A673 (cell line): ENCODE data around the gene SPAM1. TPM values are rescaled to one million over a fixed set of nuclear protein-coding genes. Genes with fewer than 3 reads are reported as not detected.

ENCODE experiments used
- BruUV-seq: library from RNA; stranded (reverse); fragments of 400-500 nt; replicated peaks from 2 replicates; lab custom pipeline; 2021; lab: Mats Ljungman, UMichigan
- CTCF ChIA-PET: fragments of 300-600 bp; sonication (Branson Sonifier 250); formaldehyde crosslinking; loops from one replicate; lab custom pipeline; 2022; ENCODE audit warnings: antibody characterized with exemption; lab: Charles Lee
- POLR2A ChIA-PET: fragments of 300-600 bp; sonication (Branson Sonifier 250); formaldehyde crosslinking; loops from one replicate; lab custom pipeline; 2022; ENCODE audit warnings: antibody characterized with exemption; ENCODE audit not compliant: low non-redundant PET; lab: Charles Lee
- DNase-seq: peaks from one replicate; pipeline ENCODE4 v3.0.0-alpha.2; 2015; ENCODE audit warnings: low spot score
- H3K27ac ChIP-seq: fragments of 200-600 bp; sonication (generic); 2 replicates; pipeline ENCODE4 v1.5.1; 2016; ENCODE audit warnings: mixed run types, low read depth, mild to moderate bottlenecking, mixed read lengths, antibody characterized with exemption, low read length; ENCODE audit not compliant: poor library complexity, severe bottlenecking
- H3K27me3 ChIP-seq: fragments of 200-600 bp; sonication (generic); replicated peaks from 2 replicates; pipeline ENCODE4 v1.6.1; 2017; ENCODE audit warnings: mixed run types, low read depth, mild to moderate bottlenecking, mixed read lengths, antibody characterized with exemption, low read length; ENCODE audit not compliant: insufficient read depth, poor library complexity
- H3K36me3 ChIP-seq: fragments of 200-600 bp; sonication (generic); 2 replicates; pipeline ENCODE4 v1.6.1; 2016; ENCODE audit warnings: mixed run types, mild to moderate bottlenecking, mixed read lengths, antibody characterized with exemption, low read length; ENCODE audit not compliant: insufficient read depth, poor library complexity, severe bottlenecking
- H3K4me1 ChIP-seq: fragments of 200-600 bp; sonication (generic); 2 replicates; pipeline ENCODE4 v1.6.1; 2017; ENCODE audit warnings: mixed run types, mild to moderate bottlenecking, mixed read lengths, antibody characterized with exemption, low read length; ENCODE audit not compliant: insufficient read depth, poor library complexity, severe bottlenecking
- H3K4me3 ChIP-seq: fragments of 200-600 bp; sonication (generic); 2 replicates; pipeline ENCODE4 v1.5.1; 2016; ENCODE audit warnings: low read depth, mixed run types, mild to moderate bottlenecking, mixed read lengths, low read length; ENCODE audit not compliant: poor library complexity, severe bottlenecking
- H3K9me3 ChIP-seq: fragments of 200-600 bp; sonication (generic); 2 replicates; pipeline ENCODE4 v1.6.1; 2016; ENCODE audit warnings: mixed run types, low read depth, mild to moderate bottlenecking, mixed read lengths, antibody characterized with exemption, low read length; ENCODE audit not compliant: poor library complexity, severe bottlenecking
- EZH2 ChIP-seq: fragments of 200-600 bp; sonication (generic); IDR thresholded peaks from 2 replicates; pipeline ENCODE4 v1.6.1; 2017; ENCODE audit warnings: borderline replicate concordance, low read depth, mild to moderate bottlenecking, mixed read lengths, antibody characterized with exemption, low read length; ENCODE audit not compliant: poor library complexity, severe bottlenecking
- intact Hi-C: fragments of 100-400 bp; cut with micrococcal nuclease; formaldehyde crosslinking; loops from one replicate; pipeline ENCODE4 v1.10.0; 2022; ENCODE audit not compliant: unreplicated experiment
- total RNA-seq: library from RNA; stranded (reverse); gene quantifications from 2 replicates; pipeline ENCODE4 v1.2.3, GENCODE V29; 2021
- TF ChIP-seq, protein P1 (sequence below): fragments of 300-800, 200-600 bp; sonication (generic); conservative IDR thresholded peaks from 2 replicates; pipeline ENCODE4 v1.5.1; 2017; ENCODE audit warnings: low read depth, mild to moderate bottlenecking, antibody characterized with exemption, low read length, moderate library complexity, mixed read lengths

The SPAM1 gene
- total RNA-seq, 1 experiment from 2014 or later = not detected

DNA sequence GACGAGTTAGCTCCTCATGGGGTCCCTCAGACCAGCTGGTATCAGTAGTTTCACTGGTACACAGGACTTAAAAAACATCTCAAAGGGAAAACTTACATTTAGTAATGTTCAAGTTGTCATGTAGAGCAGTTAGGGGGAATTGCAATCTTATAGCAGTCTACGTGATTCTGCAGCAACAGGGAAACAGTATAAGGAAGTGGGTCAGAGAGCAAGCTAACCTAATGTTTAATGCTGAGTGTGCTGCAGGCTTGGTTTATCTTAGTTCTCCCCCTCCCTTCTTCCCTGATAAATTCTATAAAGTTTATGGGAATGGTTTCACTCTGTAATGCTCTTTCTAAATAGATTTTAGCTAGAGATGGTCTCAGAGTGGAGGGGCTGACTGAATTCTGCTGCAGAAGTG, 11.3 kb downstream of the SPAM1 start:
- no peak overlapping the region for H3K4me3 ChIP-seq
- H3K4me1 ChIP-seq = no peaks in the 10 kb centered on the region
- H3K27me3 ChIP-seq = no peaks in the 10 kb centered on the region
- ChIA-PET POLR2A (no interaction called here), CTCF (no interaction called here)
- no peak for DNase-seq
- BruUV-seq = no TSS peak
- H3K27ac ChIP-seq = no peak overlapping the region
- intact Hi-C loops = no loop called here
- TF ChIP-seq, protein P1, sequence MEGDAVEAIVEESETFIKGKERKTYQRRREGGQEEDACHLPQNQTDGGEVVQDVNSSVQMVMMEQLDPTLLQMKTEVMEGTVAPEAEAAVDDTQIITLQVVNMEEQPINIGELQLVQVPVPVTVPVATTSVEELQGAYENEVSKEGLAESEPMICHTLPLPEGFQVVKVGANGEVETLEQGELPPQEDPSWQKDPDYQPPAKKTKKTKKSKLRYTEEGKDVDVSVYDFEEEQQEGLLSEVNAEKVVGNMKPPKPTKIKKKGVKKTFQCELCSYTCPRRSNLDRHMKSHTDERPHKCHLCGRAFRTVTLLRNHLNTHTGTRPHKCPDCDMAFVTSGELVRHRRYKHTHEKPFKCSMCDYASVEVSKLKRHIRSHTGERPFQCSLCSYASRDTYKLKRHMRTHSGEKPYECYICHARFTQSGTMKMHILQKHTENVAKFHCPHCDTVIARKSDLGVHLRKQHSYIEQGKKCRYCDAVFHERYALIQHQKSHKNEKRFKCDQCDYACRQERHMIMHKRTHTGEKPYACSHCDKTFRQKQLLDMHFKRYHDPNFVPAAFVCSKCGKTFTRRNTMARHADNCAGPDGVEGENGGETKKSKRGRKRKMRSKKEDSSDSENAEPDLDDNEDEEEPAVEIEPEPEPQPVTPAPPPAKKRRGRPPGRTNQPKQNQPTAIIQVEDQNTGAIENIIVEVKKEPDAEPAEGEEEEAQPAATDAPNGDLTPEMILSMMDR = no peak
- TF ChIP-seq EZH2 = no peak
- no peaks in the 10 kb centered on the region for H3K9me3 ChIP-seq
- H3K36me3 ChIP-seq = no peaks in the 10 kb centered on the region

DNA sequence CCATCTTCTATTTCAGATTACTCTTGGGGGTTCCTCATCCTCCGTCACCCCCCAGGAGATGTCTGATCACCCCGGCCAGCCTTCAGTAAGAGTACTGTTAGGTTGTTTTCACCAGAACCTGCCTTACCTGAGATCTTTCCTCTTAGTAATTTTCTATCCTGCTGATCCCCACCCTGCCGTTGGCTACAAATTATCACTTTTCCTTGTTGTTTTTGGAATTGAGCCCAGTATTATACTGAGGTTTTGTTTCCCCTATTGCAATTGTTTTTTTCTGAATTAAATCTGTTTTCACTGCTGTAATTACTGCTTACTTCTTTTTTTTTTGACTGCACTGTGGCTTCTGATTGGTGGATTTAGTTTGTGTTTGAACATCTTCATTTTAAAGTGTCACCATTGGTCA, 14.7 kb downstream of the SPAM1 start:
- H3K27ac ChIP-seq = no peak overlapping the region
- CTCF ChIA-PET = no interaction called here
- TF ChIP-seq, protein P1 = no peak
- no peak for TF ChIP-seq EZH2
- POLR2A ChIA-PET = no interaction called here
- no TSS peak for BruUV-seq
- intact Hi-C loops = no loop called here
- H3K27me3 ChIP-seq = no peaks in the 10 kb centered on the region
- no peak overlapping the region for H3K4me3 ChIP-seq
- H3K9me3 ChIP-seq = no peaks in the 10 kb centered on the region
- peaks cover 20% of the 10 kb centered on the region for H3K4me1 ChIP-seq
- no peak for DNase-seq
- no peaks in the 10 kb centered on the region for H3K36me3 ChIP-seq

DNA sequence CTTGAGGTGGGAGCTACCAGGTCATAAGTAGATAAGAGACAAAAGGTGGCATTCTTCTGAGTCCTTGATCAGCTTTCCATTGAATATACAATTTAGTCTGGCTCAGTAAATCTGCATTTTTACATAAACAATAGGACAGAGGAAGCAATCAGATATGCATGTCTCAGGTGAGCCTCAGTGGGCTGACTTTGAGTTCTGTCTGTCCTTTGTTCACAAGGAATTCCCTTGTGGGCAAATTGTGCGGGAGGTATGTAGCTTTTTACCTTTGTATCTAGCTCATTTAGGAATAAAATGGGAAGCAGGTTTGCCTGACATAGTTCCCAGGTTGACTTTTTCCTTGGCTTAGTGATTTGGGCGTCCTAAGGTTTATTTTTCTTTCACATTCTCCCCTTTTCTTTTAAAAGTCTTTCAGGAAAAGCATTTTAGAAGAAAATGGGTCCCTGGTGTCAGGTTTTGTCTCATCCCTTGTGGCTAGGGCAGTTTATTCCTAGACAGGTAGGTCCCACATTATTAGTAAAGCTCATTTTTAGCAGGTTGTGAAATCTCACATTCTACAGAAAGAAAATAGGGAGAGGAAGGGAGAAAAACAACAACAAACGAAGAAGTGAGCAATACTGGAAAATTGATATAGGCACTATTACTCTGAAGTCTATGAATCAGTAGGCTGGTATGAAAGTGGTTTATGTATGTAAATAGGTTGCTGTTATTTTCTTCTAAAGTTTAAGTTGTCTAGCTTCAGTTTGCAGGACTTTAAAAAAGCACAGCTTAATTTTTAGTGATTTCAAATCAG, 16.5 kb downstream of the SPAM1 start:
- no peak for TF ChIP-seq EZH2
- TF ChIP-seq, protein P1 = no peak
- ChIA-PET CTCF (no interaction called here), POLR2A (no interaction called here)
- no TSS peak for BruUV-seq
- Histone ChIP-seq H3K4me3 (no peak overlapping the region), H3K9me3 (no peaks in the 10 kb centered on the region), H3K4me1 (peaks cover 26% of the 10 kb centered on the region), H3K27ac (no peak overlapping the region), H3K36me3 (no peaks in the 10 kb centered on the region), H3K27me3 (no peaks in the 10 kb centered on the region)
- DNase-seq = no peak
- intact Hi-C loops = no loop called here
